ENCODE measurements around the gene CYP27A1. TPM values are rescaled to one million over a fixed set of nuclear protein-coding genes. Genes with fewer than 3 reads are reported as not detected.

Gene CYP27A1
- total and polyA plus RNA-seq, 2 of the 8 experiments (the other 6 are each of a cell fraction or from before 2014, with no cell fraction given) = 5.4 to 14.7 TPM

DNA sequence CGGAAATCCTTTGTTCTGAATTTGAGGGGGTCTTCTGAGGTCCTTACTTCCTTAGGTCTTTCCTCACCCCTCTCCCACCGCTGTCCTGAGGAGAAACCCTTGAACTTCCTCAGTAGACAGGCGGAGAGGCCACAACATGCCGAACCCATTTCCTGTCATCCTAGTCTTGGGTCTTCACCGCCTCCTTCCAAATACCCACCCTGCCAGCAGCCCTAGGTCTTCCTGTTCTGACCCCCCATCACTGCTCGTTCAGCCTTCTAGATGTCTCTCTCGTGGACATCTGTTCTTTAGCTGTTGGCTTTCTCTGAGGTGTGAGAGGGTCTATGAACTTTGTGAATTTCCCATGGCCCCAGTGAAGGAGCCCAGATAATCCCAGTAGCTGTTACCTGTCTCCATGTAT, 27.2 kb upstream of the CYP27A1 start:
- Histone ChIP-seq H3K18ac (ENCODE audit: extremely low read depth, low read length) (no peak overlapping the region), H4K5ac (ENCODE audit: insufficient read length, low read depth, low read length) (no peak overlapping the region), H2AFZ (ENCODE audit: low read length) (no peak overlapping the region), H3K4me3 (ENCODE audit: extremely low read depth in 1 of 4, insufficient read depth in 2 of 4, low read depth in 3 of 4, low read length in 4 of 4) (no peak overlapping the region), H3K9ac (replicated peaks in 1 of 4; ENCODE audit: extremely low read depth in 1 of 4, low read depth in 3 of 4, low read length in 3 of 4) (no peak overlapping the region), H2BK12ac (ENCODE audit: low read depth, low read length) (no peak overlapping the region), H3K27me3 (replicated peaks in 1 of 4; ENCODE audit: control insufficient read depth in 3 of 4, extremely low read depth in 1 of 4, insufficient read depth in 3 of 4, low read length in 3 of 4) (no peaks in the 10 kb centered on the region), H3K9me3 (ENCODE audit: insufficient read depth in 2 of 2, low read depth in 1 of 2, low read length in 1 of 2) (no peaks in the 10 kb centered on the region), H4K8ac (ENCODE audit: extremely low read depth, insufficient read depth, low read length) (no peak overlapping the region), H3K4ac (replicated peaks; ENCODE audit: insufficient read length, low read depth, low read length) (no peak overlapping the region), H4K91ac (replicated peaks; ENCODE audit: insufficient read length, low read length) (no peak overlapping the region), H2BK20ac (ENCODE audit: low read length) (no peak overlapping the region), H2BK120ac (replicated peaks; ENCODE audit: low read depth, low read length) (no peak overlapping the region), H3K79me1 (ENCODE audit: low read depth, low read length) (no peaks in the 10 kb centered on the region), H3K23me2 (ENCODE audit: low read depth, low read length) (no peaks in the 10 kb centered on the region), H2AK5ac (ENCODE audit: low read depth, low read length) (no peak overlapping the region), H3K4me1 (replicated peaks in 1 of 4; ENCODE audit: control insufficient read depth in 3 of 4, insufficient read depth in 4 of 4, low read length in 3 of 4) (no peaks in the 10 kb centered on the region), H3K36me3 (ENCODE audit: control insufficient read depth in 2 of 4, insufficient read depth in 4 of 4, low read length in 3 of 4) (peaks cover 22 to 64% (median 51%) of the 10 kb centered on the region in 4 experiments), H3K4me2 (ENCODE audit: insufficient read depth in 1 of 2, low read depth in 2 of 2, low read length in 2 of 2) (no peak overlapping the region), H3K27ac (ENCODE audit: low read depth, low read length) (no peak overlapping the region), H3K23ac (ENCODE audit: insufficient read length) (no peak overlapping the region), H3K56ac (replicated peaks; ENCODE audit: insufficient read length, low read depth, low read length) (no peak overlapping the region), H4K20me1 (replicated peaks in 1 of 2; ENCODE audit: control insufficient read depth in 1 of 2, insufficient read depth in 2 of 2, low read length in 2 of 2) (no peaks in the 10 kb centered on the region), H2BK15ac (ENCODE audit: low read length) (no peak overlapping the region), H2BK5ac (ENCODE audit: low read depth, low read length) (no peak overlapping the region), H3K79me2 (ENCODE audit: control insufficient read depth in 1 of 2, insufficient read depth in 2 of 2, low read length in 2 of 2) (no peaks in the 10 kb centered on the region), H3K14ac (ENCODE audit: insufficient read length) (no peak overlapping the region)
- ChIA-PET POLR2A (ENCODE audit: partially characterized antibody) (interaction anchor here (1.5 to 2.0 kb wide), 2 partner anchors 11 to 75 kb away, joined by 3 to 4 read pairs; no protein-coding TSS in a partner anchor), CTCF (ENCODE audit: partially characterized antibody) (interaction anchor here (0.9 to 1.5 kb wide), 3 partner anchors 26 to 275 kb away, joined by 3 to 7 read pairs (median 3); no protein-coding TSS in a partner anchor)
- no peak for DNase-seq (ENCODE audit: low read depth in 1 of 2, low spot score in 2 of 2)
- WGBS, 2 experiments (ENCODE audit: extremely low coverage in 1 of 2, insufficient coverage in 1 of 2, insufficient read length in 1 of 2, insufficient replicate concordance in 2 of 2, low coverage in 1 of 2, low lambda C conversion rate in 2 of 2, missing lambda C conversion rate in 1 of 2) = 87% methylated on average over 7 of the region's 7 CpGs; no CpG with 5 or more reads in 1 of the 2 experiments
- no peak for FAIRE-seq
- TF ChIP-seq JUN (IDR thresholded peaks at IDR 0.05; ENCODE audit: low read depth, low read length) (no peak), RFX5 (IDR thresholded peaks at IDR 0.05; ENCODE audit: borderline replicate concordance, low read depth, low read length) (no peak), CHD1 (IDR thresholded peaks at IDR 0.05; ENCODE audit: low read depth, low read length) (no peak), BRCA1 (IDR thresholded peaks at IDR 0.05; ENCODE audit: low read depth, low read length) (no peak), ZNF274 (IDR thresholded peaks at IDR 0.05; ENCODE audit: borderline replicate concordance, extremely low read depth, low read length) (no peak), YY1 (IDR thresholded peaks at IDR 0.05; ENCODE audit: low read depth, low read length) (no peak), CHD2 (IDR thresholded peaks at IDR 0.05; ENCODE audit: low read length) (no peak), TCF12 (IDR thresholded peaks at IDR 0.05; ENCODE audit: low read depth, low read length) (no peak)
